ENCODE results near the gene TCAF1. TPM values are rescaled to one million over a fixed set of nuclear protein-coding genes. Genes with fewer than 3 reads are reported as not detected.

Gene TCAF1
- polyA plus RNA-seq, 1 donor (not counting 4 experiments of a cell fraction or from before 2014, with no cell fraction given), result 13.3 TPM

DNA sequence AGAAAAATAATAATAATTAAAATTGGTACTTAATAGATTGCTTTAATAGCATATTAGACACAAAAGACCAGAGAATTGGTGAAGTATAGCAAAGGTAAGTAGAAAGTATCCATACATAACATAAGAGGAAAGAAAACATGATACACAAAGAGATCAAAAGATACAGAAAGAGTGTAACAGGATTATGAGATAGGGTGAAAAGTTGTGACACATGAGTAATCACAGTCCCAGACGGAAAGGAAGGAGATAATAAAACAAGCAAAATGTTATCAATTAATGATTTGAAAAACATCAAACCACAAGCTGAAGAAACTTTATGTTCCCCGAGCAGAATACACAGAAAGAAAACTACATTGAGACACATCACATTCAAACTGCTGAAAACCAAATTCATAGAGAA lies 10.5 kb downstream of the TCAF1 start:
- no peak overlapping the region for H3K9ac ChIP-seq (ENCODE audit: control insufficient read depth, extremely low read depth, insufficient read depth, low read length)
- H3K9me1 ChIP-seq (ENCODE audit: control insufficient read depth, extremely low read depth, insufficient read depth, low read length), result no peaks in the 10 kb centered on the region
- no peaks in the 10 kb centered on the region for H3K27me3 ChIP-seq (ENCODE audit: control insufficient read depth, extremely low read depth, insufficient read depth, low read length)
- H4K20me1 ChIP-seq (ENCODE audit: control insufficient read depth, extremely low read depth, insufficient read depth, low read length), result no peaks in the 10 kb centered on the region
- H3K4me2 ChIP-seq (ENCODE audit: control insufficient read depth, extremely low read depth, insufficient read depth, low read depth, low read length), result no peak overlapping the region
- no peaks in the 10 kb centered on the region for H3K4me1 ChIP-seq (ENCODE audit: control insufficient read depth, extremely low read depth, insufficient read depth, low read length)
- dilution Hi-C loops (cut with MboI; ENCODE audit: extremely low pct_ligation_motif_present, low sequenced_read_pairs), result no loop called here
- H2AFZ ChIP-seq (ENCODE audit: control insufficient read depth, low read length), result no peak overlapping the region
- no peaks in the 10 kb centered on the region for H3K36me3 ChIP-seq (ENCODE audit: control insufficient read depth in 2 of 2, extremely low read depth in 1 of 2, insufficient read depth in 2 of 2, low read length in 2 of 2)
- no peak for DNase-seq (ENCODE audit: low read depth, low spot score)
- H3K4me3 ChIP-seq (ENCODE audit: control insufficient read depth in 2 of 3, extremely low read depth in 1 of 3, insufficient read depth in 2 of 3, low read depth in 1 of 3, low read length in 3 of 3), result no peak overlapping the region
- H3K9me3 ChIP-seq (ENCODE audit: control insufficient read depth, low read depth, low read length), result no peaks in the 10 kb centered on the region
- TF ChIP-seq CTCF (optimal IDR thresholded peaks at IDR 0.05 in 1 of 3, IDR thresholded peaks at IDR 0.05 in 1 of 3, conservative IDR thresholded peaks at IDR 0.05 in 1 of 3; ENCODE audit: extremely low read depth in 1 of 3, insufficient read depth in 2 of 3, low read length in 3 of 3), result no peak
- no peak for TF ChIP-seq EZH2 (IDR thresholded peaks at IDR 0.05; ENCODE audit: low read length)
- peaks cover 31% of the 10 kb centered on the region for H3K79me2 ChIP-seq (ENCODE audit: control insufficient read depth, insufficient read depth, low read length)
- no peak overlapping the region for H3K27ac ChIP-seq (ENCODE audit: control insufficient read depth, insufficient read depth, low read length)
- no peak for FAIRE-seq

DNA sequence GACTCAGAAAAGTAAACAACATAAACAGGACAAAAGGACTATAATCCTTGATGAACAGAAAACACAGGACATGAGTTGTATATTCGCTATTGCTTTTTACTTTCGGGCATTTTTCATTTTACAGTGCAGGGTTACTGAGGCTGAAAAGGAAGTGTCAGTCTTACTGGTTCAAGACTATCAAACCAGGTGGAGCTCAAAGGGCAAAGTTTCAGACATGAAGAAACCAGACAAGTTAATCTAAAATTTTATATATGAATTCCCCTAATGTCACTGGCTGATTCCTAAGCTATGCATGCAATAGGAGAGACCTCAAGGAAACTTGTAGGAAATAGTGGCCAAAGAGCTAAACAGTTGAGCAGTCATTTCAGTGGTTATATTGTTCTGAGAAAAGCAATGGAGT lies 11.4 kb downstream of the TCAF1 start:
- no peak overlapping the region for H3K9ac ChIP-seq (ENCODE audit: control insufficient read depth, extremely low read depth, insufficient read depth, low read length)
- H3K27ac ChIP-seq (ENCODE audit: control insufficient read depth, insufficient read depth, low read length), result no peak overlapping the region
- H3K4me2 ChIP-seq (ENCODE audit: control insufficient read depth, extremely low read depth, insufficient read depth, low read depth, low read length), result no peak overlapping the region
- H2AFZ ChIP-seq (ENCODE audit: control insufficient read depth, low read length), result no peak overlapping the region
- DNase-seq (ENCODE audit: low read depth, low spot score), result no peak
- no peaks in the 10 kb centered on the region for H3K9me3 ChIP-seq (ENCODE audit: control insufficient read depth, low read depth, low read length)
- no peaks in the 10 kb centered on the region for H3K4me1 ChIP-seq (ENCODE audit: control insufficient read depth, extremely low read depth, insufficient read depth, low read length)
- dilution Hi-C loops (cut with MboI; ENCODE audit: extremely low pct_ligation_motif_present, low sequenced_read_pairs), result no loop called here
- H4K20me1 ChIP-seq (ENCODE audit: control insufficient read depth, extremely low read depth, insufficient read depth, low read length), result no peaks in the 10 kb centered on the region
- no peaks in the 10 kb centered on the region for H3K36me3 ChIP-seq (ENCODE audit: control insufficient read depth in 2 of 2, extremely low read depth in 1 of 2, insufficient read depth in 2 of 2, low read length in 2 of 2)
- H3K9me1 ChIP-seq (ENCODE audit: control insufficient read depth, extremely low read depth, insufficient read depth, low read length), result no peaks in the 10 kb centered on the region
- H3K79me2 ChIP-seq (ENCODE audit: control insufficient read depth, insufficient read depth, low read length), result peaks cover 26% of the 10 kb centered on the region
- TF ChIP-seq CTCF (optimal IDR thresholded peaks at IDR 0.05 in 1 of 3, IDR thresholded peaks at IDR 0.05 in 1 of 3, conservative IDR thresholded peaks at IDR 0.05 in 1 of 3; ENCODE audit: extremely low read depth in 1 of 3, insufficient read depth in 2 of 3, low read length in 3 of 3), result no peak
- TF ChIP-seq EZH2 (IDR thresholded peaks at IDR 0.05; ENCODE audit: low read length), result no peak
- no peaks in the 10 kb centered on the region for H3K27me3 ChIP-seq (ENCODE audit: control insufficient read depth, extremely low read depth, insufficient read depth, low read length)
- no peak for FAIRE-seq
- no peak overlapping the region for H3K4me3 ChIP-seq (ENCODE audit: control insufficient read depth in 2 of 3, extremely low read depth in 1 of 3, insufficient read depth in 2 of 3, low read depth in 1 of 3, low read length in 3 of 3)

Data from keratinocyte (primary cell).